ENCODE measurements around the gene CENPB.

CENPB gene

DNA sequence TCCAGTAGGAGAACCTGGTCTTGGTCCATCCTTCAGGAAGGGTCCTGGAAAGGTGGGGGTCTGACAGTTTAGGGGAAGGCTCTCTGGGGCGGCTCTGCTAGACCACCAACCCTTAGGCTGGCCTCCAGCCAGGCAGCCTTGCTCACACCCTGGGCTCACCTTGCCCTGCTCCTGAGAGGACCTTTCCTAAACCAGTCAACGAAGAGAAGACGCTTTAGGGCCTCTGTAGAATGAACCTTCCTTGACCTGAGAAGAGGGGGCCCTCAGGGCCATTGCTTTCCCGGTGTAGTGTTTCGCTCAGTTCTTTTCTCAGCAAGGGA, 10.6 kb upstream of the CENPB start:
- Histone ChIP-seq H2AFZ (ENCODE audit: low read length) (no peak overlapping the region), H3K27me3 (ENCODE audit: insufficient read depth, low read length) (no peaks in the 10 kb centered on the region), H3K9ac (ENCODE audit: low read length) (peak overlapping the region; percentile 96), H3K4me2 (ENCODE audit: low read length) (peak overlapping the region; percentile 95), H3K4me3 (ENCODE audit: low read depth, low read length, poor library complexity, severe bottlenecking) (peak overlapping the region; percentile 86), H3F3A (ENCODE audit: insufficient read depth, low read length) (no peaks in the 10 kb centered on the region), H3K9me2 (ENCODE audit: low read depth, low read length) (no peaks in the 10 kb centered on the region), H3K36me3 (ENCODE audit: insufficient read depth, low read length) (peaks cover 23% of the 10 kb centered on the region), H4K20me1 (ENCODE audit: insufficient read depth, low read length) (no peaks in the 10 kb centered on the region), H3K27ac (ENCODE audit: low read depth, low read length, poor library complexity, severe bottlenecking) (peak overlapping the region; percentile 95), H3K4me1 (ENCODE audit: insufficient read depth, low read length, severe bottlenecking) (peaks cover 44% of the 10 kb centered on the region), H3K79me2 (ENCODE audit: insufficient read depth, low read length) (0 out of 2 replicates have a peak, but pooled peaks cover 6% of the 10 kb centered on the region), H3K9me3 (ENCODE audit: low read length) (no peaks in the 10 kb centered on the region)
- no peak for TF ChIP-seq EZH2 (IDR thresholded peaks at IDR 0.05; ENCODE audit: borderline replicate concordance, low read length)
- TF ChIP-seq, protein P1, sequence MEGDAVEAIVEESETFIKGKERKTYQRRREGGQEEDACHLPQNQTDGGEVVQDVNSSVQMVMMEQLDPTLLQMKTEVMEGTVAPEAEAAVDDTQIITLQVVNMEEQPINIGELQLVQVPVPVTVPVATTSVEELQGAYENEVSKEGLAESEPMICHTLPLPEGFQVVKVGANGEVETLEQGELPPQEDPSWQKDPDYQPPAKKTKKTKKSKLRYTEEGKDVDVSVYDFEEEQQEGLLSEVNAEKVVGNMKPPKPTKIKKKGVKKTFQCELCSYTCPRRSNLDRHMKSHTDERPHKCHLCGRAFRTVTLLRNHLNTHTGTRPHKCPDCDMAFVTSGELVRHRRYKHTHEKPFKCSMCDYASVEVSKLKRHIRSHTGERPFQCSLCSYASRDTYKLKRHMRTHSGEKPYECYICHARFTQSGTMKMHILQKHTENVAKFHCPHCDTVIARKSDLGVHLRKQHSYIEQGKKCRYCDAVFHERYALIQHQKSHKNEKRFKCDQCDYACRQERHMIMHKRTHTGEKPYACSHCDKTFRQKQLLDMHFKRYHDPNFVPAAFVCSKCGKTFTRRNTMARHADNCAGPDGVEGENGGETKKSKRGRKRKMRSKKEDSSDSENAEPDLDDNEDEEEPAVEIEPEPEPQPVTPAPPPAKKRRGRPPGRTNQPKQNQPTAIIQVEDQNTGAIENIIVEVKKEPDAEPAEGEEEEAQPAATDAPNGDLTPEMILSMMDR (IDR thresholded peaks at IDR 0.05; ENCODE audit: low read length): no peak

DNA sequence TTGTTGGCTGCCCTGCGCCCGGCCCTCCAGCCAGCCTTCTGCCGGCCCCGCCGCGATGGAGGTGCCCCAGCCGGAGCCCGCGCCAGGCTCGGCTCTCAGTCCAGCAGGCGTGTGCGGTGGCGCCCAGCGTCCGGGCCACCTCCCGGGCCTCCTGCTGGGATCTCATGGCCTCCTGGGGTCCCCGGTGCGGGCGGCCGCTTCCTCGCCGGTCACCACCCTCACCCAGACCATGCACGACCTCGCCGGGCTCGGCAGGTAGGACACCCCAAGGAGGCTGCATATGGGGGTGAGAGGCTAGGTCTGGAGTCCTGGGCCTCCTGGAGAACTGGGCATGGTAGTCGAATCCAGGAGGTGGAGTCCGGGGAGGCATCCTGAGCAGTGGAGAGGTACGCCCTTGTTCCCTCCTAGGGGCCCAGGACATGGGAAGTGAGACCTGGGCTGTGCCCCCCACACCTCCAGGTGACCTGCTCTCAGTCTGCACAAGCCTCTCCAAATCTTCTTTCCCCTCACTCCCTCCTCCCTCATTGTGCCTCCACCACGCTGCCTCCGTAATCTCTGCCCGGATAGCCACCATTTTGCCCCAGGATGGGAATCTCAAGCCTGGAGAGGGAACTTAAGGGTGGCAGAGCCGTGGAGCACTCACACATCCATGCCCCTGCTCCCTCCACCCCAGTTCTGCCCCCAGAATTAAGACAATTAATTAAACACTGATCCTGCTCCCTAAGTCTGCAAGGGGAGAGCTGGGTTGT, 10.1 kb upstream of the CENPB start:
- peak overlapping the region; percentile 86 for H3K4me3 ChIP-seq (ENCODE audit: low read depth, low read length, poor library complexity, severe bottlenecking)
- H3K9me3 ChIP-seq (ENCODE audit: low read length): no peaks in the 10 kb centered on the region
- no peaks in the 10 kb centered on the region for H4K20me1 ChIP-seq (ENCODE audit: insufficient read depth, low read length)
- no peak for TF ChIP-seq EZH2 (IDR thresholded peaks at IDR 0.05; ENCODE audit: borderline replicate concordance, low read length)
- TF ChIP-seq, protein P1 (IDR thresholded peaks at IDR 0.05; ENCODE audit: low read length): no peak
- peak overlapping the region; percentile 96 for H3K9ac ChIP-seq (ENCODE audit: low read length)
- no peaks in the 10 kb centered on the region for H3K27me3 ChIP-seq (ENCODE audit: insufficient read depth, low read length)
- peak overlapping the region; percentile 95 for H3K27ac ChIP-seq (ENCODE audit: low read depth, low read length, poor library complexity, severe bottlenecking)
- H3K4me1 ChIP-seq (ENCODE audit: insufficient read depth, low read length, severe bottlenecking): peaks cover 44% of the 10 kb centered on the region
- no peak overlapping the region for H2AFZ ChIP-seq (ENCODE audit: low read length)
- no peaks in the 10 kb centered on the region for H3F3A ChIP-seq (ENCODE audit: insufficient read depth, low read length)
- H3K79me2 ChIP-seq (ENCODE audit: insufficient read depth, low read length): 0 out of 2 replicates have a peak, but pooled peaks cover 6% of the 10 kb centered on the region
- peak overlapping the region; percentile 95 for H3K4me2 ChIP-seq (ENCODE audit: low read length)
- H3K36me3 ChIP-seq (ENCODE audit: insufficient read depth, low read length): peaks cover 18% of the 10 kb centered on the region
- no peaks in the 10 kb centered on the region for H3K9me2 ChIP-seq (ENCODE audit: low read depth, low read length)

DNA sequence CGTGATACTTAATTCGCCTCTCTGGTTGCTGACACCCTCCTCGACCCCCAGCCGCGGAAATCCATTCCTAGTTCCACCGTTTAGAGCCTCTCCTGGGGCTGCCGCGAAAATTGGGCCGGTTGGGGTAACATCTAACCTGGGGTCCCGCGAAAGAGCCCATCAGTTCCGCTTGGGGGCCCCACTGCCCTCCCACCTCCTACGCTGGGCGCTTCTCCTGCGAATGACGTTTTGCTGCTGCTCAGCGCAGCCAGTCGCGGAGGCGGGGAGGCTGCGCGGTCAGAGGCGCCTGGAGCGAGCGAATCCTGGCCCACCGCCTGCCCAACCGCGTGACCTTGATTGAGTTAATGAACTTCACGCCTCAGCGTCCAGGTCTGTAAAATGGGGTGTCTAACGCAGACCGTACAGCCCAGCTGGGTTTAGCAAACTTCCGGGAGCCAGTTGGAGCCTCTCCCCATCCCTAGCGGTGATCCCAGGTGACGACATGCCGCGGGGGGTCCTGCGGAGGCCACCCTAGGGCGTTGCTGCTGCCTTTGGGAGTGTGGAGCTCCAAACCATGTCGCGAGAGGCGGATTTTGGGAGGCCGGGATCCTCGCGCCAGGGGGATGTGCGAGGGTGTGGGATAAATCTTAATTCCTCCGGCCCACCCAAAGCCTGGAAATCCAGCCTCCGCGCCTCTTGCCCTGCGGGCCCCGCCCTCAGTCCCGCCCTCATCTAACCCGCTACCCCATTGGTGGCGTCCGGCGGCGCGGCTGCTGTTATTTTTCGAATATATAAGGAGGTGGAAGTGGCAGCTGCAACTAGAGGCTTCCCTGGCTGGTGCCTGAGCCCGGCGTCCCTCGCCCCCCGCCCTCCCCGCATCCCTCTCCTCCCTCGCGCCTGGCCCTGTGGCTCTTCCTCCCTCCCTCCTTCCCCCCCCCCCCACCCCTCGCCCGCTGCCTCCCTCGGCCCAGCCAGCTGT, 9.2 kb upstream of the CENPB start, which contains the start of gene CDC25B:
TSS of gene CDC25B (plus strand) at position 800 of the 958 bp plus-strand sequence. CDS start 222 bp downstream, outside the sequence.
- no peaks in the 10 kb centered on the region for H3F3A ChIP-seq (ENCODE audit: insufficient read depth, low read length)
- H3K4me3 ChIP-seq (ENCODE audit: low read depth, low read length, poor library complexity, severe bottlenecking): peak within 1 kb of the TSS; percentile 86
- peak within 1 kb of the TSS; percentile 96 for H3K9ac ChIP-seq (ENCODE audit: low read length)
- H4K20me1 ChIP-seq (ENCODE audit: insufficient read depth, low read length): no peaks in the 10 kb centered on the region
- H3K9me3 ChIP-seq (ENCODE audit: low read length): no peaks in the 10 kb centered on the region
- no peak for TF ChIP-seq EZH2 (IDR thresholded peaks at IDR 0.05; ENCODE audit: borderline replicate concordance, low read length)
- TF ChIP-seq, protein P1 (IDR thresholded peaks at IDR 0.05; ENCODE audit: low read length): peak; percentile 30; the same call in 1 of the 2 replicates
- no peaks in the 10 kb centered on the region for H3K27me3 ChIP-seq (ENCODE audit: insufficient read depth, low read length)
- no peaks in the 10 kb centered on the region for H3K9me2 ChIP-seq (ENCODE audit: low read depth, low read length)
- peak within 1 kb of the TSS; percentile 77; the same call in 1 of the 2 replicates for H2AFZ ChIP-seq (ENCODE audit: low read length)
- 0 out of 2 replicates have a peak, but pooled peaks cover 6% of the 10 kb centered on the region for H3K79me2 ChIP-seq (ENCODE audit: insufficient read depth, low read length)
- H3K4me2 ChIP-seq (ENCODE audit: low read length): peak within 1 kb of the TSS; percentile 95
- H3K4me1 ChIP-seq (ENCODE audit: insufficient read depth, low read length, severe bottlenecking): peaks cover 44% of the 10 kb centered on the region
- H3K36me3 ChIP-seq (ENCODE audit: insufficient read depth, low read length): peaks cover 9% of the 10 kb centered on the region
- H3K27ac ChIP-seq (ENCODE audit: low read depth, low read length, poor library complexity, severe bottlenecking): peak within 1 kb of the TSS; percentile 95
